PC-9 (cell line): ENCODE data around the gene CHIC2. TPM values are rescaled to one million over a fixed set of nuclear protein-coding genes. Genes with fewer than 3 reads are reported as not detected.

Experiments used
- BruUV-seq: library from RNA; stranded (reverse); fragments of 400-500 nt; replicated peaks from 2 replicates; lab custom pipeline; 2021; lab: Mats Ljungman, UMichigan
- CTCF ChIA-PET: fragments of 300-600 bp; sonication (Branson Sonifier 250); formaldehyde crosslinking; loops from one replicate; lab custom pipeline; 2022; ENCODE audit warnings: antibody characterized with exemption; lab: Charles Lee
- POLR2A ChIA-PET: fragments of 300-600 bp; sonication (Branson Sonifier 250); formaldehyde crosslinking; loops from one replicate; lab custom pipeline; 2022; ENCODE audit warnings: antibody characterized with exemption; ENCODE audit not compliant: unreplicated experiment; lab: Charles Lee
- DNase-seq, 2 experiments: peaks; one replicate each; pipeline versions ENCODE4 v3.0.0 to v3.0.0-alpha.2; 2015 to 2022; ENCODE audit warnings: mixed read lengths in 1 of 2
- H2AFZ ChIP-seq: fragments of 200-600 bp; sonication (generic); 2 replicates; pipeline ENCODE4 v1.8.1; 2017; ENCODE audit warnings: antibody characterized with exemption
- H3F3A ChIP-seq: fragments of 200-600 bp; sonication (generic); 2 replicates; pipeline ENCODE4 v1.8.1; 2017; ENCODE audit warnings: antibody characterized with exemption, mild to moderate bottlenecking, low read depth; ENCODE audit not compliant: insufficient read depth
- H3K27ac ChIP-seq: fragments of 200-600 bp; sonication (generic); 2 replicates; pipeline ENCODE4 v1.6.1; 2016; ENCODE audit warnings: mixed run types
- H3K27me3 ChIP-seq: fragments of 200-600 bp; sonication (generic); 2 replicates; pipeline ENCODE4 v1.6.1; 2016; ENCODE audit warnings: low read depth, mixed run types; ENCODE audit not compliant: insufficient read depth
- H3K36me3 ChIP-seq: fragments of 200-600 bp; sonication (generic); 2 replicates; pipeline ENCODE4 v1.6.1; 2016; ENCODE audit warnings: low read depth, mixed run types
- H3K4me1 ChIP-seq: fragments of 200-600 bp; sonication (generic); replicated peaks from 2 replicates; pipeline ENCODE4 v1.6.1; 2016; ENCODE audit warnings: mixed run types; ENCODE audit not compliant: insufficient read depth
- H3K4me2 ChIP-seq: fragments of 200-600 bp; sonication (generic); 2 replicates; pipeline ENCODE4 v1.6.1; 2017; ENCODE audit warnings: mixed run types
- H3K4me3 ChIP-seq: fragments of 200-600 bp; sonication (generic); 2 replicates; pipeline ENCODE4 v1.6.1; 2016; ENCODE audit warnings: mixed run types
- H3K79me2 ChIP-seq: fragments of 200-600 bp; sonication (generic); 2 replicates; pipeline ENCODE4 v1.6.1; 2017; ENCODE audit warnings: low read depth, mixed run types
- H3K9me2 ChIP-seq: fragments of 200-600 bp; sonication (generic); 2 replicates; pipeline ENCODE4 v1.8.1; 2017; ENCODE audit warnings: mild to moderate bottlenecking; ENCODE audit not compliant: insufficient read depth
- H3K9me3 ChIP-seq: fragments of 200-600 bp; sonication (generic); 2 replicates; pipeline ENCODE4 v1.8.1; 2016; ENCODE audit warnings: low read depth; ENCODE audit not compliant: insufficient read depth
- H4K20me1 ChIP-seq: fragments of 200-600 bp; sonication (generic); 2 replicates; pipeline ENCODE4 v1.8.1; 2017; ENCODE audit not compliant: insufficient read depth
- EZH2 ChIP-seq: fragments of 200-600 bp; sonication (generic); IDR thresholded peaks from 2 replicates; pipeline ENCODE4 v1.8.0; 2017; ENCODE audit warnings: antibody characterized with exemption, low read depth
- intact Hi-C: fragments of 100-400 bp; cut with micrococcal nuclease; formaldehyde crosslinking; loops from one replicate; pipeline ENCODE4 v1.10.0; 2022; ENCODE audit not compliant: unreplicated experiment
- total RNA-seq: library from RNA; stranded (reverse); gene quantifications from 2 replicates; pipeline ENCODE4 v1.2.3, GENCODE V29; 2021
- TF ChIP-seq, protein P1 (sequence below): fragments of 200-600 bp; sonication (generic); conservative IDR thresholded peaks from 2 replicates; pipeline ENCODE4 v1.6.1; 2017; ENCODE audit warnings: mixed run types, antibody characterized with exemption, mild to moderate bottlenecking, moderate library complexity

The CHIC2 gene
- total RNA-seq, 1 experiment from 2014 or later, result 12.1 TPM

DNA sequence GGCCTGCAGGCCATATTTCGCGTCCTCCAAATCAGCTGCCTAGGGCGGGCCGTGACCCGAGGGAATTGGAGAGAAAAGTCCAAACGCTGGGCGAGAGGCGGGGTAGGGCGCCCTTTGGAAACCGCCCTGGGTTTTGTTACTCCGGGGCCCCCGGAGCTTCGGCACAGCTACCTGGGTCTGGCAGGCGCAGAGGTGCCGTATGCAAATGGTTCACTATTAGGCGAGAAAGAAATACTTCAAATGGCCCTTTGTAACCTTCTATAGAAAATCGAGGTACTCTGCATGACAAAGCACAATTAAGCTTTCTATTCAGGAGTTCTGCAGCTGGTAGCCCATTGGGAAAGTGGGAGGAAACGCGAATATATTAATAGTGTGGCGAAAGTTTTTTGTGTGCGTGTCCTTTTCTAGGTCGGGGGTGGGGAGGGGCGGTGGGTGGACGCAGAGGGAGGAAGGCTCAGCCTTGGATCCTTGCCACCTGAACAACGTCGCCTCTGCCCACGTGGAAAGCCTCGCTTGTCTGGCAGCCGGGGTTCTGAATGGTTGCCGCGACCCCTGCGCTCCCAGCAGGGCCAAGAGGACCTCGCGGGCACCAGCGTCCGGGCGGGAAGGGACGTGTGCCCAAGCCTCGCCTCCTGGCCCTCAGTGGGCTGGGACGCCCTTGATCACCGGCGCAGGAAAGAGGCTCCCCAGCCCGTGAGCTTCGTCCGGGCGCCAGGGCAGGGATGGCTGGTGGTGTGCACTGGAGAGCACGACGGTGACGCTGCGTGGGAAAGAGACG, 45.0 kb upstream of the CHIC2 start:
- H3K36me3 ChIP-seq, result no peaks in the 10 kb centered on the region
- H2AFZ ChIP-seq, result no peak overlapping the region
- no peak for TF ChIP-seq EZH2
- TF ChIP-seq, protein P1, sequence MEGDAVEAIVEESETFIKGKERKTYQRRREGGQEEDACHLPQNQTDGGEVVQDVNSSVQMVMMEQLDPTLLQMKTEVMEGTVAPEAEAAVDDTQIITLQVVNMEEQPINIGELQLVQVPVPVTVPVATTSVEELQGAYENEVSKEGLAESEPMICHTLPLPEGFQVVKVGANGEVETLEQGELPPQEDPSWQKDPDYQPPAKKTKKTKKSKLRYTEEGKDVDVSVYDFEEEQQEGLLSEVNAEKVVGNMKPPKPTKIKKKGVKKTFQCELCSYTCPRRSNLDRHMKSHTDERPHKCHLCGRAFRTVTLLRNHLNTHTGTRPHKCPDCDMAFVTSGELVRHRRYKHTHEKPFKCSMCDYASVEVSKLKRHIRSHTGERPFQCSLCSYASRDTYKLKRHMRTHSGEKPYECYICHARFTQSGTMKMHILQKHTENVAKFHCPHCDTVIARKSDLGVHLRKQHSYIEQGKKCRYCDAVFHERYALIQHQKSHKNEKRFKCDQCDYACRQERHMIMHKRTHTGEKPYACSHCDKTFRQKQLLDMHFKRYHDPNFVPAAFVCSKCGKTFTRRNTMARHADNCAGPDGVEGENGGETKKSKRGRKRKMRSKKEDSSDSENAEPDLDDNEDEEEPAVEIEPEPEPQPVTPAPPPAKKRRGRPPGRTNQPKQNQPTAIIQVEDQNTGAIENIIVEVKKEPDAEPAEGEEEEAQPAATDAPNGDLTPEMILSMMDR, result no peak
- H3K27me3 ChIP-seq, result no peaks in the 10 kb centered on the region
- DNase-seq, result no peak
- H3K4me2 ChIP-seq, result no peak overlapping the region
- no peaks in the 10 kb centered on the region for H3K9me2 ChIP-seq
- BruUV-seq, result no TSS peak
- intact Hi-C loops, result no loop called here
- no peaks in the 10 kb centered on the region for H3K79me2 ChIP-seq
- H3F3A ChIP-seq, result no peaks in the 10 kb centered on the region
- POLR2A ChIA-PET, result no interaction called here
- no peak overlapping the region for H3K27ac ChIP-seq
- H3K9me3 ChIP-seq, result no peaks in the 10 kb centered on the region
- no peaks in the 10 kb centered on the region for H3K4me1 ChIP-seq
- no peak overlapping the region for H3K4me3 ChIP-seq
- H4K20me1 ChIP-seq, result no peaks in the 10 kb centered on the region
- CTCF ChIA-PET, result no interaction called here

DNA sequence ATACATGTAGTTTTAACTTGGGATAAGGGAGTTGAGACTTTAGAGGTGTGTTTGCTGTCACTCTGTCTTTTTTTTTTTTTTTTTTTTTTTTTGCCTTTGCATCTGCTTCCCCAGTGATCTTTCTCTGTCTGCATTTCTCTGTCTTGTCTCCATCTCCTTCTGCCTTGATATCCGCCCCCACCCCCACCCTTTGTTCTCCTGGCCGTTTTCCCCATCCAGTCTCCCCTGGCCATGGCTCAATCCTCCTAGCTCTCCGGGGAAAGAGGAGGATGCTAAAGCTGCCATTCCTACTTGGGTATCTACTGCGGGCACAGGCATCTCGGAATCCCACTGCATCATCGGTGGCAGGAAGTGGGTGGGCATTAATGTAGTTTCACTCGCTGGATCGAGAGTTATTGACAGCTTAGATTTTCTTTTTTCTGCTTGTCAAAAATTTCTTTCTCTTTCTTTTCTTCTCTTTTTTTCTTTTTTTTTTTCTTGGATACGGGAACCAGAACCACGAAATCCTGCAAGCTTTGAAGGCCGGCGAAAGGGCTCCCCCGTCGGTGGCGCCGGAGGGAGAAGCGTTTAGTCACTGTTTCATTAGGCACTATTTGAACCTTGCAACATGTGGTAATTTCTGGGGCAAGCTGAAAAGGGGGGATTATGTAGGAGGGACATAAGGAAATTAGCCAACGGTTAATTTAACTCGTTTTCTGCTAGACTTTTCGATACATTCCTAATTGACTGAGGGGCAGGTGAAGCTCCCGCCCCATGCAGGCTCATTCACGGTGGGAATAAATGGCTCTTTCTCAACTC, 43.7 kb upstream of the CHIC2 start:
- intact Hi-C loops, result no loop called here
- Histone ChIP-seq H3K4me3 (no peak overlapping the region), H3K27me3 (no peaks in the 10 kb centered on the region), H3K9me2 (no peaks in the 10 kb centered on the region), H3K36me3 (no peaks in the 10 kb centered on the region), H3K27ac (no peak overlapping the region), H3F3A (no peaks in the 10 kb centered on the region), H3K4me1 (no peaks in the 10 kb centered on the region), H3K4me2 (no peak overlapping the region), H4K20me1 (no peaks in the 10 kb centered on the region), H2AFZ (no peak overlapping the region), H3K79me2 (no peaks in the 10 kb centered on the region), H3K9me3 (no peaks in the 10 kb centered on the region)
- no TSS peak for BruUV-seq
- TF ChIP-seq, protein P1, result no peak
- TF ChIP-seq EZH2, result no peak
- CTCF ChIA-PET, result interaction anchor here (0.6 kb wide), 1 partner anchor 20 kb away, joined by 5 read pairs; no protein-coding TSS in a partner anchor
- POLR2A ChIA-PET, result no interaction called here
- DNase-seq, result no peak

GRCh38 chr4:54104907-54105306, 40.5 kb upstream of the CHIC2 start:
- H3K9me3 ChIP-seq, result no peaks in the 10 kb centered on the region
- H2AFZ ChIP-seq, result no peak overlapping the region
- H3K4me2 ChIP-seq, result no peak overlapping the region
- POLR2A ChIA-PET, result no interaction called here
- no peaks in the 10 kb centered on the region for H3K79me2 ChIP-seq
- intact Hi-C loops, result no loop called here
- H3K27ac ChIP-seq, result no peak overlapping the region
- H3K4me1 ChIP-seq, result no peaks in the 10 kb centered on the region
- BruUV-seq, result no TSS peak
- H3F3A ChIP-seq, result no peaks in the 10 kb centered on the region
- no peak for TF ChIP-seq EZH2
- TF ChIP-seq, protein P1, result no peak
- no peaks in the 10 kb centered on the region for H4K20me1 ChIP-seq
- H3K36me3 ChIP-seq, result no peaks in the 10 kb centered on the region
- DNase-seq, result no peak
- H3K27me3 ChIP-seq, result no peaks in the 10 kb centered on the region
- CTCF ChIA-PET, result no interaction called here
- H3K9me2 ChIP-seq, result no peaks in the 10 kb centered on the region
- H3K4me3 ChIP-seq, result no peak overlapping the region
